DND-41 (cell line): Measurements from ENCODE around the gene OVOL2.
"Not testable (repeated sequence)": the region's sequence is repeated elsewhere in the genome, so short reads cannot be mapped to it uniquely, and the experiment has no call there.

Experiments used
- ATAC-seq: fragments of 200-7000 bp; cut with Tn5 transposase; 3 replicates; pipeline ENCODE4 v1.9.1; 2021; ENCODE audit warnings: low read depth; ENCODE audit not compliant: insufficient read depth
- DNase-seq: peaks from one replicate; pipeline ENCODE4 v3.0.0-alpha.2; 2020
- H2AFZ ChIP-seq: 2 replicates; pipeline ENCODE4 v1.6.0; 2012; ENCODE audit warnings: low read depth, low read length
- H3K27ac ChIP-seq: 2 replicates; pipeline ENCODE4 v1.5.1; 2012; ENCODE audit warnings: low read length, inconsistent platforms
- H3K27me3 ChIP-seq: fragments of 200-600 bp; sonication (generic); 2 replicates; pipeline ENCODE4 v1.6.0; 2012; ENCODE audit warnings: low read length, mild to moderate bottlenecking, inconsistent platforms; ENCODE audit not compliant: insufficient read depth, poor library complexity
- H3K36me3 ChIP-seq: 2 replicates; pipeline ENCODE4 v1.5.1; 2012; ENCODE audit warnings: low read length, inconsistent platforms; ENCODE audit not compliant: insufficient read depth
- H3K4me1 ChIP-seq: 2 replicates; pipeline ENCODE4 v1.5.1; 2012; ENCODE audit warnings: mild to moderate bottlenecking, low read length; ENCODE audit not compliant: insufficient read depth
- H3K4me2 ChIP-seq: 2 replicates; pipeline ENCODE4 v1.6.0; 2012; ENCODE audit warnings: mild to moderate bottlenecking, moderate library complexity, low read length, inconsistent platforms; ENCODE audit not compliant: insufficient read depth
- H3K4me3 ChIP-seq, 2 experiments: fragments of 200-600 bp in 1 of 2; shearing (Covaris generic) in 1 of 2; 2 replicates each; pipeline ENCODE4 v1.5.1; 2012 to 2016; ENCODE audit warnings: inconsistent platforms in 2 of 2, low read length in 2 of 2, mild to moderate bottlenecking in 2 of 2, low read depth in 1 of 2, moderate library complexity in 1 of 2
- H3K79me2 ChIP-seq: 2 replicates; pipeline ENCODE4 v1.6.0; 2012; ENCODE audit warnings: low read length, inconsistent platforms; ENCODE audit not compliant: insufficient read depth
- H3K9ac ChIP-seq: 2 replicates; pipeline ENCODE4 v1.6.0; 2012; ENCODE audit warnings: low read depth, mild to moderate bottlenecking, inconsistent platforms, low read length, moderate library complexity
- H3K9me3 ChIP-seq: 2 replicates; pipeline ENCODE4 v1.5.1; 2012; ENCODE audit warnings: low read length, moderate library complexity, mild to moderate bottlenecking, inconsistent platforms; ENCODE audit not compliant: insufficient read depth, severe bottlenecking
- H4K20me1 ChIP-seq: 2 replicates; pipeline ENCODE4 v1.6.0; 2012; ENCODE audit warnings: low read length; ENCODE audit not compliant: insufficient read depth
- CTCF ChIP-seq: IDR thresholded peaks from 2 replicates; pipeline ENCODE4 v1.5.1; 2012; ENCODE audit warnings: borderline replicate concordance, low read length, moderate library complexity, mild to moderate bottlenecking; ENCODE audit not compliant: poor library complexity, severe bottlenecking; ENCODE audit errors: extremely low read depth
- EZH2 ChIP-seq: IDR thresholded peaks from 3 replicates; pipeline ENCODE4 v1.6.1; 2012; ENCODE audit warnings: borderline replicate concordance, low read depth, mild to moderate bottlenecking, moderate library complexity, low read length, inconsistent platforms; ENCODE audit not compliant: severe bottlenecking

OVOL2 gene

DNA sequence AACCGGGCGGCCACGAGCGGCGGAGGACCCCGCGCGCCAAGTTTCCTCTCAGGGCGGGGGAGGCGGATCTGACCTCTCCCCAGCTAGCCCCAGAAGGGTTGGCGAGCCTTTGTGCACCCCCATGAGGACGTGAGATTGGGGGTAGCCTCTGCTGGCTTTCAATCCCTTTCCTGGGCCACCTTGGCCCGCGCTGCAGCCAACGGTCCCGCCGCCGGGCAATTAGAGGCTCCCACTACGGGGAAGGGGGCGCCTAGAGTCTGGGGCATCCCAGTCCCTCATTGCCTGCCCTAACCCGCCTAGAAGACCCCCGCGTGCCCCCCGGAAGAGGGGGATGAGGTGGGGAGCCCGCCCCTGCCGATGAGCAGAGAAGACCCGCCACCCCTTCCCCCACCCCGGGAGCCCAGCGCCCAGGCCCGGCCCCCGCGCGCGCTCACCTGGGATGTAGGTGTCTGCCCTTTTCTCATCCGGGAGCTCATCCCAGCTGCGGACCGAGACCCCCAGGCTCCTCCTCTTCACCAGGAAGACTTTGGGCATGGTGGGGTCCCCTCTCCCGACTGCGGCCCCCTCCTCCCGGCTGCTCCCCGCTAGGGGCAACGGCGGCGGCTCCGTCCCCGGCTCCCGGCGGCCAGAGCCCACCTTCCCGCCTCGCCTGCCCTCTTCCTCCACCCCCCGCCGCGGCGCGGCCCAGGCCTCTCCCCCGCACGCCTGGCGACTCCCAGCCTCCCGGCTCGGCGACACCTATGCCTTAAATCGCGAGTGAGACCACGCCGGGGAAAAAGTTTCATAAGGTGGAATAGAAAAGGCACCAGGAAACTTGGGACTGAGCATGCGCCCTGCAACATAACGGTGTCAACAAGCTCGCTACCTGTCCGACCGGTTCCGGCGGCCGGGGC, at the start of gene OVOL2:
TSS of gene OVOL2 (minus strand) at position 816 of the 893 bp plus-strand sequence. CDS start at position 534, 282 bp downstream.
- no peak within 1 kb of the TSS for H3K9ac ChIP-seq
- no peaks in the 10 kb centered on the region for H3K79me2 ChIP-seq
- no peaks in the 10 kb centered on the region for H3K36me3 ChIP-seq
- H3K4me3 ChIP-seq = no peak within 1 kb of the TSS
- ATAC-seq = no peak
- H3K9me3 ChIP-seq = no peaks in the 10 kb centered on the region
- no peak for DNase-seq
- no peak within 1 kb of the TSS for H2AFZ ChIP-seq
- no peaks in the 10 kb centered on the region for H3K27me3 ChIP-seq
- H3K4me1 ChIP-seq = no peaks in the 10 kb centered on the region
- no peak for TF ChIP-seq EZH2
- no peak for TF ChIP-seq CTCF
- no peak within 1 kb of the TSS for H3K27ac ChIP-seq
- H3K4me2 ChIP-seq = no peak within 1 kb of the TSS
- no peaks in the 10 kb centered on the region for H4K20me1 ChIP-seq

- TF ChIP-seq EZH2 (no peak), CTCF (no peak)
- no peak overlapping the region for H2AFZ ChIP-seq
- H3K9ac ChIP-seq = no peak overlapping the region
- no peaks in the 10 kb centered on the region for H4K20me1 ChIP-seq
- H3K27me3 ChIP-seq = no peaks in the 10 kb centered on the region
- H3K4me1 ChIP-seq = no peaks in the 10 kb centered on the region
- H3K4me3 ChIP-seq = no peak overlapping the region
- no peaks in the 10 kb centered on the region for H3K9me3 ChIP-seq
- no peak overlapping the region for H3K27ac ChIP-seq
- no peak overlapping the region for H3K4me2 ChIP-seq
- ATAC-seq (no peak), DNase-seq (no peak)
- no peaks in the 10 kb centered on the region for H3K36me3 ChIP-seq
- no peaks in the 10 kb centered on the region for H3K79me2 ChIP-seq
Observed at GRCh38 chr20:18103497-18103896, 45.8 kb upstream of the OVOL2 start.

- Histone ChIP-seq H2AFZ (no peak overlapping the region), H3K79me2 (no peaks in the 10 kb centered on the region), H3K4me2 (no peak overlapping the region), H3K9ac (no peak overlapping the region), H4K20me1 (no peaks in the 10 kb centered on the region), H3K27ac (no peak overlapping the region), H3K4me1 (no peaks in the 10 kb centered on the region), H3K9me3 (no peaks in the 10 kb centered on the region), H3K27me3 (no peaks in the 10 kb centered on the region), H3K36me3 (no peaks in the 10 kb centered on the region), H3K4me3 (no peak overlapping the region)
- TF ChIP-seq EZH2 = no peak
- no peak for TF ChIP-seq CTCF
- DNase-seq = no peak
- ATAC-seq = no peak
Observed at GRCh38 chr20:18101125-18101810, 43.6 kb upstream of the OVOL2 start.

GRCh38 chr20:18100569-18100968, 42.9 kb upstream of the OVOL2 start:
- H2AFZ ChIP-seq, ATAC-seq, H3K4me1 ChIP-seq, H3K4me2 ChIP-seq, H3K9ac ChIP-seq, H3K27ac ChIP-seq, H3K36me3 ChIP-seq, H3K27me3 ChIP-seq, H4K20me1 ChIP-seq, DNase-seq, H3K9me3 ChIP-seq, H3K4me3 ChIP-seq, H3K79me2 ChIP-seq: not testable (repeated sequence)
